Upper lobe of right lung (tissue), 1 donor: ENCODE results near the gene MEGF8. TPM values are rescaled to one million over a fixed set of nuclear protein-coding genes. Genes with fewer than 3 reads are reported as not detected.

Experiments used
- ATAC-seq: fragments of 200-7000 bp; cut with Tn5 transposase; one replicate; pipeline ENCODE4 v1.9.1; 2020; ENCODE audit warnings: mild to moderate bottlenecking, moderate library complexity
- DNase-seq: peaks from one replicate; pipeline ENCODE4 v3.0.0-alpha.2; 2020
- H3K27ac ChIP-seq: fragments of 200-600 bp; one replicate; pipeline ENCODE4 v1.8.0; 2022
- H3K27me3 ChIP-seq: fragments of 200-600 bp; one replicate; pipeline ENCODE4 v1.8.0; 2022; ENCODE audit warnings: mild to moderate bottlenecking
- H3K36me3 ChIP-seq: fragments of 200-600 bp; one replicate; pipeline ENCODE4 v1.8.0; 2022
- H3K4me1 ChIP-seq: fragments of 200-600 bp; one replicate; pipeline ENCODE4 v1.8.0; 2022
- H3K4me3 ChIP-seq: fragments of 200-600 bp; one replicate; pipeline ENCODE4 v1.8.0; 2022; ENCODE audit warnings: mild to moderate bottlenecking
- H3K9me3 ChIP-seq: fragments of 200-600 bp; one replicate; pipeline ENCODE4 v1.8.0; 2022
- intact Hi-C: fragments of 100-400 bp; cut with DNase I; formaldehyde crosslinking; loops from one replicate; pipeline ENCODE4 v1.11.0; 2022
- total RNA-seq: library from RNA; stranded (reverse); fragmentation: NEBNext Ultra II Directional; extraction: Animal tissue kit (Norgen Biotek cat#: 25700); gene quantifications from one replicate; pipeline ENCODE4 v1.2.1, GENCODE V29; 2021
- TF ChIP-seq, protein P1 (sequence below): fragments of 200-600 bp; IDR thresholded peaks from one replicate; pipeline ENCODE4 v1.8.0; 2022; ENCODE audit warnings: antibody characterized with exemption
- donor health status: DM: no; HTN: yes; CAD: no; lungs with severe emphysema.

Gene MEGF8
- total RNA-seq, 1 donor from 2014 or later, result 18.4 TPM

- ATAC-seq (no peak), DNase-seq (no peak)
- H3K36me3 ChIP-seq, result peaks cover 26% of the 10 kb centered on the region
- intact Hi-C loops, result no loop called here
- H3K9me3 ChIP-seq, result no peaks in the 10 kb centered on the region
- H3K27me3 ChIP-seq, result no peaks in the 10 kb centered on the region
- TF ChIP-seq, protein P1, sequence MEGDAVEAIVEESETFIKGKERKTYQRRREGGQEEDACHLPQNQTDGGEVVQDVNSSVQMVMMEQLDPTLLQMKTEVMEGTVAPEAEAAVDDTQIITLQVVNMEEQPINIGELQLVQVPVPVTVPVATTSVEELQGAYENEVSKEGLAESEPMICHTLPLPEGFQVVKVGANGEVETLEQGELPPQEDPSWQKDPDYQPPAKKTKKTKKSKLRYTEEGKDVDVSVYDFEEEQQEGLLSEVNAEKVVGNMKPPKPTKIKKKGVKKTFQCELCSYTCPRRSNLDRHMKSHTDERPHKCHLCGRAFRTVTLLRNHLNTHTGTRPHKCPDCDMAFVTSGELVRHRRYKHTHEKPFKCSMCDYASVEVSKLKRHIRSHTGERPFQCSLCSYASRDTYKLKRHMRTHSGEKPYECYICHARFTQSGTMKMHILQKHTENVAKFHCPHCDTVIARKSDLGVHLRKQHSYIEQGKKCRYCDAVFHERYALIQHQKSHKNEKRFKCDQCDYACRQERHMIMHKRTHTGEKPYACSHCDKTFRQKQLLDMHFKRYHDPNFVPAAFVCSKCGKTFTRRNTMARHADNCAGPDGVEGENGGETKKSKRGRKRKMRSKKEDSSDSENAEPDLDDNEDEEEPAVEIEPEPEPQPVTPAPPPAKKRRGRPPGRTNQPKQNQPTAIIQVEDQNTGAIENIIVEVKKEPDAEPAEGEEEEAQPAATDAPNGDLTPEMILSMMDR, result no peak
- no peak overlapping the region for H3K4me3 ChIP-seq
- H3K27ac ChIP-seq, result no peak overlapping the region
- no peaks in the 10 kb centered on the region for H3K4me1 ChIP-seq
Measured at GRCh38 chr19:42360787-42361544, 35.5 kb downstream of the MEGF8 start.

- DNase-seq, result no peak
- Histone ChIP-seq H3K4me1 (no peaks in the 10 kb centered on the region), H3K4me3 (no peak overlapping the region), H3K27ac (no peak overlapping the region), H3K27me3 (no peaks in the 10 kb centered on the region), H3K9me3 (no peaks in the 10 kb centered on the region), H3K36me3 (peaks cover 21% of the 10 kb centered on the region)
- no peak for ATAC-seq
- TF ChIP-seq, protein P1, result no peak
- intact Hi-C loops, result no loop called here
Measured at GRCh38 chr19:42361545-42361910, 36.1 kb downstream of the MEGF8 start.

- H3K27ac ChIP-seq, result no peak overlapping the region
- DNase-seq (no peak), ATAC-seq (no peak)
- no peaks in the 10 kb centered on the region for H3K9me3 ChIP-seq
- TF ChIP-seq, protein P1, result no peak
- H3K4me1 ChIP-seq, result no peaks in the 10 kb centered on the region
- H3K27me3 ChIP-seq, result no peaks in the 10 kb centered on the region
- intact Hi-C loops, result no loop called here
- H3K4me3 ChIP-seq, result no peak overlapping the region
- peaks cover 13% of the 10 kb centered on the region for H3K36me3 ChIP-seq
Measured at GRCh38 chr19:42362342-42362741, 36.9 kb downstream of the MEGF8 start.

- Histone ChIP-seq H3K4me1 (no peaks in the 10 kb centered on the region), H3K4me3 (no peak overlapping the region), H3K9me3 (no peaks in the 10 kb centered on the region), H3K27me3 (no peaks in the 10 kb centered on the region), H3K27ac (no peak overlapping the region), H3K36me3 (peaks cover 7% of the 10 kb centered on the region)
- TF ChIP-seq, protein P1, result no peak
- ATAC-seq (no peak), DNase-seq (no peak)
- intact Hi-C loops, result no loop called here
Measured at GRCh38 chr19:42362891-42363440, 37.5 kb downstream of the MEGF8 start.

- Histone ChIP-seq H3K4me1 (no peaks in the 10 kb centered on the region), H3K36me3 (peaks cover 5% of the 10 kb centered on the region), H3K4me3 (no peak overlapping the region), H3K27ac (no peak overlapping the region), H3K9me3 (no peaks in the 10 kb centered on the region), H3K27me3 (no peaks in the 10 kb centered on the region)
- ATAC-seq (peak; percentile 59), DNase-seq (no peak)
- TF ChIP-seq, protein P1, result no peak
- intact Hi-C loops, result no loop called here
Measured at GRCh38 chr19:42363614-42364346, 38.3 kb downstream of the MEGF8 start.
